ENCODE results near the gene DCBLD2. TPM values are rescaled to one million over a fixed set of nuclear protein-coding genes. Genes with fewer than 3 reads are reported as not detected.

DCBLD2 gene
- total and polyA plus RNA-seq, 2 of the 13 experiments (the other 11 are each of a cell fraction or from before 2014, with no cell fraction given) = 43.8 to 56.9 TPM

DNA sequence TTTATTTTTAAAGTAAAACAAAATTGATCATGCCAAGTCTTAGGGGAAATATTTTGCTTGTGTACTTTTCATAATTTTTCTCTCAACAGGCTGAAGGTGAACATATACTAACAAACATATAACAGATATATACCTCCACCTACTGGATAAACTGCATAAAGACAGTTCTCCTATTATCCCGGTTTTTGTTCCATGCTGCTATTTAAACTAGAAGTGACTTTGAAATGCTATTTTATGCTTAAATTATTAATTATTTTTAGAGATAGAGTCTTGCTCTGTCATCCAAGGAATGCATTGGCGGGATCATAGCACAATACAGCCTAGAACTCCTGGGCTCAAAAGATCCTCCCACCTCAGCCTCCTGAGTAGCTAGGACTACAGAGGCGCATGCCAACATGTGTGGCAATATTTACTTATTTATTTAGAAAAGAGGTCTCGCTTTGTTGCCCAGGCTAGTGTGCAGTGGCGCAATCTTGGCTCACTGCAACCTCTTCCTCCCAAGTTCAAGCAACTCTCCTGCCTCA lies 88.6 kb downstream of the DCBLD2 start (continued):
- TF ChIP-seq PAXIP1 (CRISPR knock-in tag; conservative IDR thresholded peaks at IDR 0.05) = peak; percentile 33; the same call in 1 of the 2 replicates
- no peak for TF ChIP-seq ARNT (IDR thresholded peaks at IDR 0.05)
- TF ChIP-seq SMARCE1 (IDR thresholded peaks at IDR 0.05; ENCODE audit: borderline replicate concordance) = no peak
- TF ChIP-seq FOXJ3 (CRISPR knock-in tag; IDR thresholded peaks at IDR 0.05; ENCODE audit: borderline replicate concordance) = peak; percentile 79
- TF ChIP-seq, protein P1, sequence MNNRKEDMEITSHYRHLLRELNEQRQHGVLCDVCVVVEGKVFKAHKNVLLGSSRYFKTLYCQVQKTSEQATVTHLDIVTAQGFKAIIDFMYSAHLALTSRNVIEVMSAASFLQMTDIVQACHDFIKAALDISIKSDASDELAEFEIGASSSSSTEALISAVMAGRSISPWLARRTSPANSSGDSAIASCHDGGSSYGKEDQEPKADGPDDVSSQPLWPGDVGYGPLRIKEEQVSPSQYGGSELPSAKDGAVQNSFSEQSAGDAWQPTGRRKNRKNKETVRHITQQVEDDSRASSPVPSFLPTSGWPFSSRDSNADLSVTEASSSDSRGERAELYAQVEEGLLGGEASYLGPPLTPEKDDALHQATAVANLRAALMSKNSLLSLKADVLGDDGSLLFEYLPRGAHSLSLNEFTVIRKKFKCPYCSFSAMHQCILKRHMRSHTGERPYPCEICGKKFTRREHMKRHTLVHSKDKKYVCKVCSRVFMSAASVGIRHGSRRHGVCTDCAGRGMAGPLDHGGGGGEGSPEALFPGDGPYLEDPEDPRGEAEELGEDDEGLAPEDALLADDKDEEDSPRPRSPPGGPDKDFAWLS (CRISPR knock-in tag; IDR thresholded peaks at IDR 0.05; ENCODE audit: borderline replicate concordance) = no peak
- peak; percentile 81; the same call in 1 of the 2 replicates for TF ChIP-seq KDM1A (CRISPR knock-in tag; IDR thresholded peaks at IDR 0.05)
- 0 out of 2 replicates have a peak, but pooled peaks have one; percentile 44 for TF ChIP-seq IRF2 (CRISPR knock-in tag; IDR thresholded peaks at IDR 0.05)
- TF ChIP-seq MATR3 (CRISPR knock-in tag; IDR thresholded peaks at IDR 0.05) = no peak
- TF ChIP-seq ZNF549 (CRISPR knock-in tag; IDR thresholded peaks at IDR 0.05) = no peak
- no peak for TF ChIP-seq KDM6A (CRISPR knock-in tag; IDR thresholded peaks at IDR 0.05; ENCODE audit: low read depth)
- no peak for TF ChIP-seq CBX2 (IDR thresholded peaks at IDR 0.05; ENCODE audit: low read depth, low read length)
- no peak for TF ChIP-seq CBX2 (CRISPR knock-in tag; IDR thresholded peaks at IDR 0.05; ENCODE audit: low read depth)
- TF ChIP-seq FOXO1 (CRISPR knock-in tag; IDR thresholded peaks at IDR 0.05) = peak; percentile 64; the same call in 1 of the 2 replicates
- no peak for TF ChIP-seq ZFP37 (CRISPR knock-in tag; IDR thresholded peaks at IDR 0.05; ENCODE audit: borderline replicate concordance)

Measured in HepG2 (cell line).